ENCODE results near the gene CAV3.

- TF ChIP-seq POLR2A (IDR thresholded peaks at IDR 0.05), result no peak
- TF ChIP-seq EP300 (IDR thresholded peaks at IDR 0.05), result no peak
These were observed 25.6 kb downstream of the CAV3 start for GRCh38 chr3:8759038-8759707.
